ENCODE results near the gene FBXW9. TPM values are rescaled to one million over a fixed set of nuclear protein-coding genes. Genes with fewer than 3 reads are reported as not detected.
A peak's percentile ranks its signal among the peaks of the same experiment; 100 is the strongest.

Gene FBXW9
- total and polyA plus RNA-seq, 12 donors = 1.2 to 4.6 (median 2.1) TPM

DNA sequence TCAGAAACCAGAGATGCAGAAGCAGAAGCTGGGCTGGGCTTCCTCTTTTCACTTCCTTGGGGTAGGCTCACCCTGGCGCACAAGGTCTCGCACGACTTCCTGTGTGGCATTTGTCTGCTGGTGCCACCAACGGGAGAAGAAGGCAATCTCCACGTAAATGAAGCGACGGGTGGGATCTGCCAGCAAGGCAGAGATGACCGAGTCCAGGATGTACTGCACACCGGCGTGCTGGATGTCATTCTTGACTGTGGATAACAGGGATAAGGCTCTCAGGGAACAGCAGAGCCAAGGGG lies 31.2 kb downstream of the FBXW9 start:
- no peaks in the 10 kb centered on the region for H3K27me3 ChIP-seq
- peak in 1 of 8 donors; percentile 6 for ATAC-seq
- peak overlapping the region in 1 of 10 donors; percentile 91 for H3K27ac ChIP-seq
- peak in 1 of 2 donors; percentile 44 for DNase-seq
- 87 to 89% methylated on average over 10 of the region's 10 CpGs for WGBS, 2 donors
- peaks cover 0 to 56% (median 28%) of the 10 kb centered on the region in 9 donors for H3K36me3 ChIP-seq
- H3K4me3 ChIP-seq = peak overlapping the region in 6 of 10 donors; percentile 76 to 97 (median 86)
- peaks cover 13 to 44% (median 32%) of the 10 kb centered on the region in 9 donors for H3K4me1 ChIP-seq
- intact Hi-C loops (cut with DNase I) = loop anchor here in 2 of 10 donors (5.0 kb wide), 1 partner anchor 103 kb away; no protein-coding TSS in a partner anchor
- H3K9me3 ChIP-seq = no peaks in the 10 kb centered on the region
- TF ChIP-seq CTCF (IDR thresholded peaks at IDR 0.05) = no peak

- Histone ChIP-seq H3K4me1 (peaks cover 10 to 40% (median 29%) of the 10 kb centered on the region in 9 donors), H3K4me3 (peak overlapping the region in 1 of 10 donors; percentile 97), H3K9me3 (no peaks in the 10 kb centered on the region), H3K36me3 (peaks cover 0 to 62% (median 32%) of the 10 kb centered on the region in 9 donors), H3K27ac (peak overlapping the region in 1 of 10 donors; percentile 91), H3K27me3 (no peaks in the 10 kb centered on the region)
- DNase-seq (no peak), ATAC-seq (no peak)
- 87 to 88% methylated on average over 29 of the region's 29 CpGs for WGBS, 2 donors
- intact Hi-C loops (cut with DNase I) = loop anchor here in 2 of 10 donors (5.0 kb wide), 1 partner anchor 102 kb away; no protein-coding TSS in a partner anchor
- TF ChIP-seq CTCF (IDR thresholded peaks at IDR 0.05) = no peak
Observed at GRCh38 chr19:12664406-12665280, 31.8 kb downstream of the FBXW9 start.

DNA sequence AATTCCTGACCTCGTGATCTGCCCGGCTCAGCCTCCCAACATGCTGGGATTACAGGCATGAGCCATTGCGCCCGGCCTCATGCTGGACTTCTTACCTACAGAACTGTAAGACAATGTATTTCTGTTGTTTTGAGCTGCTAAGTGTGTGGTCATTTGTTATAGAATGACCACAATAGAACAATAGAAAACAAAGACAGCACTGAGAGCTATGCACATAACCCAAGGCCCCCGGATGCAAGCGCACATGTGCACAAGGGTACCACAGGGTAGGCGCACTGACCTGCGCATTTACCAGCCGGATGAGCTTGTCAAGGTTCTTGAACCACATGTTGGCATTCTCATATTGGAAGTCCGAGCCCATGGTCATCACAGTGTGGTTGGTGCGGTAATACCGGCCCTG lies 35.5 kb downstream of the FBXW9 start:
- DNase-seq = no peak
- Histone ChIP-seq H3K27me3 (no peaks in the 10 kb centered on the region), H3K9me3 (no peaks in the 10 kb centered on the region), H3K4me1 (peaks cover 4 to 17% (median 6%) of the 10 kb centered on the region in 9 donors), H3K27ac (no peak overlapping the region), H3K36me3 (peaks cover 0 to 91% (median 43%) of the 10 kb centered on the region in 9 donors), H3K4me3 (no peak overlapping the region)
- intact Hi-C loops (cut with DNase I) = no loop called here
- TF ChIP-seq CTCF (IDR thresholded peaks at IDR 0.05) = no peak
- ATAC-seq = no peak
- 92 to 97% methylated on average over 12 of the region's 12 CpGs for WGBS, 2 donors

- Histone ChIP-seq H3K36me3 (peaks cover 0 to 98% (median 39%) of the 10 kb centered on the region in 9 donors), H3K4me3 (no peak overlapping the region), H3K9me3 (no peaks in the 10 kb centered on the region), H3K4me1 (no peaks in the 10 kb centered on the region), H3K27me3 (no peaks in the 10 kb centered on the region), H3K27ac (no peak overlapping the region)
- no peak for TF ChIP-seq CTCF (IDR thresholded peaks at IDR 0.05)
- intact Hi-C loops (cut with DNase I) = no loop called here
- ATAC-seq = no peak
- 97% methylated on average over 22 of the region's 22 CpGs for WGBS, 2 donors
- DNase-seq = no peak
Observed at GRCh38 chr19:12657966-12658365, 38.5 kb downstream of the FBXW9 start.

All from heart right ventricle (tissue), 16 donors.